A549 treated with DMSO at 1 μM for 4 hours (cell line): Measurements from ENCODE around the gene PRKACB. TPM values are rescaled to one million over a fixed set of nuclear protein-coding genes. Genes with fewer than 3 reads are reported as not detected.

Experiments
- total RNA-seq: library from RNA; stranded (reverse); fragments of 200-300 nt; extraction: Qiagen RNA extraction; gene quantifications from 5 replicates; pipeline ENCODE4 v1.2.3, GENCODE V29; 2022; ENCODE audit warnings: low read depth

Gene PRKACB
- 6.8 to 12.4 TPM (median 9.6 TPM) in 5 replicates for total RNA-seq

GRCh38 chr1:84143796-84144565, at the start of gene PRKACB:
Gene PRKACB, plus strand, starts transcription at chr1:84144271. Its CDS starts 91 bp downstream, at chr1:84144362.

Other genes starting within 250 kb of the PRKACB start
- gene TTLL7, start 145.1 kb upstream of the PRKACB start, total RNA-seq = 1.6 to 3.5 TPM (median 2.6 TPM) in 5 replicates
- 0.24 to 0.69 TPM (median 0.31 TPM) in 5 replicates for gene SAMD13, start 157.4 kb downstream of the PRKACB start, total RNA-seq